NCI-H82 treated with DMSO at 0.1 percent for 48 hours (cell line): Measurements from ENCODE around the gene PDE10A.
A peak's percentile ranks its signal among the peaks of the same experiment; 100 is the strongest.

Experiments used
- DNase-seq: peaks from one replicate; lab custom pipeline; 2025; ENCODE audit not compliant: unreplicated experiment; lab: John Stamatoyannopoulos, UW

PDE10A gene

GRCh38 chr6:165426892-165427291 is 236.1 kb downstream of the PDE10A start:
- no peak for DNase-seq

DNA sequence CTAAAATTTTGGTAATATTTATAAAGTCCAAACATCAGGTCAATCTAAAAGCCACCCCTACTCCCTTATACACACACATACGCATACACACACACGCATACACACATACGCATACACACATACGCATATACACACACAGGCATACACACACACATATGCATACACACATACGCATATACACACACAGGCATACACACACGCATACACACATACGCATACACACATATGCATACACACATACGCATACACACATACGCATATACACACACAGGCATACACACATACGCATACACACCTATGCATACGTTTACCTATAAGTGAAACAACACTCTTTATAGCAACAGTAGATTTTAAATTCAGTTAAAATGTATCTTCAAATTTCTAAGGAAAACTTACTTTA is 240.8 kb downstream of the PDE10A start:
- DNase-seq, result no peak

- no peak for DNase-seq
Measured at GRCh38 chr6:165417278-165417865, 245.7 kb downstream of the PDE10A start.

DNA sequence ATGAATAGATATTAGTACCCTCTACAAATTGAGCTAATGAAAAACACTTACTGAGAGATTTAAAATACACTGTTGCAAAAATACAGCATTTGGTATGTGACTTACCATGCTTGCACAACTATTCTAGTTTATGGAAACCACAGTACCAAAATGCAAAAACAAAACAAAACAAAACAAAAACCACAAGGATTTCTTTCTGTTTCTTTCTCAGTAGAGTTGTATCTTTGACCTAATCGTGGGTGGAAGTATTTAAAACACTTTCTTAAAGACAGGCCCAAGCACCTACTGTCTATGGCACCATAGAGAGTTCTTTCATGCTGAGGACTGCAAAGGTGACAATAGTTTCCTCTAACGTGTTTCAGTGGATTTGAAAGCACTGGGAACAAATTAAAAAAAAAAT is 258.3 kb downstream of the PDE10A start:
- no peak for DNase-seq

DNA sequence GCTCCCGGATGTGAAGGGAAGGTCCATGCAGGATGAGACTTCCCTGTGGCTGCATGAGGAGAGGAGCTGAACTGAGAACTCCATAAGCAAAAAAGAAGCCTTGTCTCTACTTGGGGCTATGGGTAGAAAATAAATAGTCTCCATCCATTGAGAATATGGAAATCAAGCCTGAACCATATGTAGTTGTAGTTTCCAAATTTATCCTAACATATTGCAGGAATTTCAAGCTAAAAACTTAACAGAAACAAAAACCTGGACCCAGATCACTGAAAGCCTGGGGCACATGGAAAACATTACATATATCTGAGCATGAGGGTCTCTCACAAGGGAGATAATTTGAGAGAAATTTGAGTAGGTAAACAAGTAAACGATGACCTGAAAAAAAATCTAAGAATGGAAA is 258.7 kb downstream of the PDE10A start:
- DNase-seq, result no peak

DNA sequence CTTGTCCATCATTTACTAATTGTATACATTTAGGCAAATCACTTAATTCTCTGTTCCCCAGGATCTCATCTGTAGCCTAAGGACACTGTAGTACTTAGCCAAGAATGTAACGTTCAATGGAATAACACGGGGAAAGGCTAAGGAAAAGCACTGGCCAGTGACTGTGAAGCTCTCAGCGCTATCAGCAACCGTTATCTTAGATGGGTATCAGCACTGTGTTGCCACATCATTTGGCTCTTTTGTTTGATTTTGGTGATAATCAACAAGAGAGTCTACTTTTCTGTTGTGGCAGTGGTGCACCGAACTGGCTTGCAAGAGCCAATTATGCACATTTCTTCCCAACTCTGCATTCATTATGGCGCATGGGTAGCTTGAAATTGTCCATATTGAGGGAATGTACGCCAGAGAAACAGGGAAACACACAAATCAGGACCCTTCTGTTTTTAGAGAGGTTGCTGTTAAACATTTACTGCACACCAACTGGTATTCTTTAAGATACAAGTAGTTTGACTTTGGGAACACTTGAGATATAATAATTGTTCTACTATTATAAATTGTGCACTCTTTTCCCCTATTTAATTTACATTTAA is 259.9 kb downstream of the PDE10A start:
- DNase-seq, result no peak

GRCh38 chr6:165401092-165401491 is 261.9 kb downstream of the PDE10A start:
- no peak for DNase-seq

GRCh38 chr6:165390475-165390874 is 272.6 kb downstream of the PDE10A start:
- DNase-seq, result no peak

DNA sequence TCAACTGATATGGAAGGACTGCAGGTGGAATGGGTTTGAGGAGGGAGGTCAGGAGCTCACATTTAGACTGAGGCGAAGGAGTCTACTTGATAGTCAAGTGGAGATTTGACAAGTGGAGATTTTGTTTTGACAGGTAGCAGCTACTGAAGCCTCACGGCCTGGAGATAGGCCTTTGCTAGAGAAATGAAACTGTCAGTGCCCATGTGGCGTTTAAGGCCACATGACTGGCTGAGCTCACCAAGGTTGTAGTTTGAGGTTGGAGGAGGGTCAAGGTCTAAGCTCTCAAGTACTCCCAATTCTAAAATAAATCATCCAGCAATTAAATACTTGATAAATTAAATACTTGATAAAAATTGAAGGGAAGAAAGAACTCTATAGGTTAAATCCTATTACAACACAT is 273.5 kb downstream of the PDE10A start:
- DNase-seq, result no peak

GRCh38 chr6:165383323-165383722 is 279.7 kb downstream of the PDE10A start:
- no peak for DNase-seq

- DNase-seq, result no peak
Measured at GRCh38 chr6:165376100-165376499, 286.9 kb downstream of the PDE10A start.

GRCh38 chr6:165365371-165365770 is 297.7 kb downstream of the PDE10A start:
- DNase-seq, result no peak

- no peak for DNase-seq
Measured at GRCh38 chr6:165345700-165346099, 317.3 kb downstream of the PDE10A start.

DNA sequence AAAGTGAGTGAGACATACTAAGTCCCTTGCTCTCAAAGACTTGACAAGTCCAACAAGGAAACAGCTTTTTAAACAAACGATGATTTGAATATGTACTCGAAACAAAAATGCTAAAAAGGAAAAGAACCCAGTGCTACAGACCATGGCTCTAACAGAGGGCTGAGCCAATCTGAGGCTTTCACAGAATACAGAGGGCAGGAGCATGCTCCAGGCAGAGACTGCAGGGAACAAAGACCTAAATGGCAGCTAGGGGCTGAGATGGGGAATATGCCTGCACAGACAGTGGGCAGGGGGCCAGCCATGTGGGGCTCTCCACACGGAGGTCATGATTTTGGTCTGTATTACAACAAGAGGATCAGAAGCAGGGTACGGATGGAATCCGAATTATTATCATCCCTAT is 322.5 kb downstream of the PDE10A start:
- no peak for DNase-seq

DNA sequence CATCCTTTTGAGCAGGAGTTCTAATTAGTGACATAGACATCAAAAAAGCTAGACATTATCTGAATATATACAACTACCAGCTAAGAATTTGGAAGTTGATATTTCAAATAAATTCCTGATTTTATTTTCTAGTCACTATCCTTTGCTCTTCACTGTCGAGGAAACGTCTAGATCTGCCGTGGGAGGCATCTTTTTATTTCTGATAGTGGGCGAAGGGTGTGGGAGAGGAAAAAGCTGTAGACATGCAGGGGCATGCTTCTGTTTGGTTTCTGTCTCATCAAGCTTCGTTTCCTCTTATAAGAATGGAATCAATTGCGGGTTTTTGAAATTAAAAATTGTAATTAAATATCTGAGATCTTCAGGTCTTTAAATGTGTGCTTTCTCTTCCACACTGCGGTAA is 337.4 kb downstream of the PDE10A start:
- DNase-seq, result no peak

DNA sequence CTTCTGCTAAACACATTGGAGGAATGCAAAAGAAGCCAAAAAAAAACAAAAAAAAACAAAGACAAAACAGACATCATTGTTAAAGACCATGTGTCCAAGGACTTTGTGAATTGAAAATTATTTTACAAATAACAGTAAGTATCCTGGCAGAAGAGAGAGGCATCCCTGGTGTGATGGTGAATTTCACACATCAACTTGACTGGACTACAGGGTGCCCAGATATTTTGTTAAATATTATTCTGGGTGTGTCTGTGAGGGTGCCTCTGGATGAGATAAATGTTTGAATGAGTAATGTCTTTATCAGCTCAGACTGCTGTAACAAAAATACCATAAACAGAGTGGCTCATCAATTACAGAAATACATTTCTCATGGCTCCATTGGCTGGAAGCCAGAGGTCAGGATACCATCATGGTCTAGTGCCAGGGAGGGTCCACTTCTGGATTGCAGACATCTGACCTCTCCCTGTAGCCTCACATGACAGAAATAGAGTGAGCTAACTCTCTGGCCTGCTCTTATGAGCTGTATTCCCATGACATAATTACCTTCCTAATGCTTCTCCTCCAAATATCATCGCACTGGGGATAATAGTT is 341.4 kb downstream of the PDE10A start:
- DNase-seq, result no peak

DNA sequence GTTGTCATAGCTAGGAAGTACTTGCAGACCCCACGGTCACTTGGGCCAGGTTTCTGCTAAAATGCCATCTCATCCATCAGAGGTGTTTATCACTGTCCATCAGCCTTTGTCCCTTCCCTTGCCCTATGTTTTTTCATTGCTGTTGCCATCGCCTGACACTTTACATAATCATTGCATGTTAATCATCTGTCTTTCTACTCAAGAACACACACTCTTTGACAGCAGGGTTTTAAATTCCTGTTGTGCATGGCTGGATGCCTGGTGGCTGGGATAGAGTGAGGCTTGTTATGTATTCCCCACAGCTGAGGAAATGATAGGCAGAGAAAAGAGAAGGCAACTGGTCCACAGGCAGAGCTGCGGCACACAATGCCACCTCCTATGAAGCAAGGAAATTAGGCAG is 341.9 kb downstream of the PDE10A start:
- no peak for DNase-seq

GRCh38 chr6:165317723-165318122 is 345.3 kb downstream of the PDE10A start:
- no peak for DNase-seq

DNA sequence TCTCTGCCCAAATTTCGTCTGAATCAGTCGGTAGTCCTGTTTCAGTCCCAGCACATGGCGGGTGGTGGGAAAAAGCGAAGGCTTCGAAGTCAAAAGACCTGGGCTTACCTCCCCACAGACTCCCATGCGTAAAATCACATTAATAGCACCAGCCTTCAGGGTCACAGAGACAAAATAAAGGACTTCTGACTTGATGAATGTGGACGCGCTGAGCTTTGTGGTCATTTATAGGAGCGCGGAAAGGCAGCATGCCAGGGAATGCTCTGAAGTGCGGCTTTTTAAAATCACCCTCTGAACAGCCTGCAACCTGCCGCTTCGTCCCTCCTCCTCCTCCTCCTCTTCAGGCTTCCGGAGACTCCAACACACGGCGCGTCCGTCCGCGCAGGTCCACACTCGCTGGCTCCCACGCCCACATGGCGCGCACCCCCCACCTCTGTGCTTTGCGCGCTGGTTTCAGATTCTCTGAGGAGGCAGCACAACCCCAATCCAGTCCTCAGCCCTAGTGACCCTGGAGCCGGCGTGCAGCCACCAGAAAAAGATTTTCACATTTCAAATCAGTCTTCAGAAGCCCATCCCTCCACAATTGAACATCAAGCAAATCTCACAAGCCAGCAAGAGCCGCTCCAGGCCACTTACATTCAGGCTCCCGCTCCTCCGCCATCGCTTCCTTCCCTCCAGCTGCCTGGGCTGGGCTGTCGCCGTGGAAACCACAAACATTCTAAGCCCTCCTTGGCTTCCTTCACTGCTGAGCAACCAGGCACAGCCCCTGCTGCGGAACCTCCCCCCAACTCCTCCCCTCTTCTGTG is 353.9 kb downstream of the PDE10A start, which contains the start of gene C6orf118:
C6orf118 (minus strand) TSS at position 680 of the 806 bp plus-strand sequence; CDS start at position 661, 19 bp downstream.
- DNase-seq, result peak; percentile 9

- DNase-seq, result no peak
Measured at GRCh38 chr6:165306955-165307354, 356.1 kb downstream of the PDE10A start.

GRCh38 chr6:165301372-165302246 is 361.4 kb downstream of the PDE10A start:
- DNase-seq, result no peak
